ENCODE data around the gene ZNF728.
A peak's percentile ranks its signal among the peaks of the same experiment; 100 is the strongest.
"Not testable (repeated sequence)": the region's sequence is repeated elsewhere in the genome, so short reads cannot be mapped to it uniquely, and the experiment has no call there.

The ZNF728 gene

GRCh38 chr19:23002690-23003422 lies at the start of gene ZNF728:
TSS of gene ZNF728 (minus strand) at chr19:23003176. CDS start at chr19:23003030, 146 bp downstream.
- no peak within 1 kb of the TSS for H2AFZ ChIP-seq (ENCODE audit: low read length, unreplicated experiment)
- H3K4me1 ChIP-seq (ENCODE audit: control insufficient read depth, insufficient read depth, low read length, unreplicated experiment): no peaks in the 10 kb centered on the region
- no peak within 1 kb of the TSS for H3K27ac ChIP-seq (ENCODE audit: low read depth, low read length)
- no peaks in the 10 kb centered on the region for H3K27me3 ChIP-seq (ENCODE audit: insufficient read depth, low read length)
- no peaks in the 10 kb centered on the region for H3K79me2 ChIP-seq (ENCODE audit: control insufficient read depth, insufficient read depth, low read length, unreplicated experiment)
- no peaks in the 10 kb centered on the region for H3K36me3 ChIP-seq (ENCODE audit: insufficient read depth, low read length)
- H3K4me3 ChIP-seq (ENCODE audit: low read depth, low read length): peak within 1 kb of the TSS; percentile 51; the same call in 1 of the 2 replicates

- Histone ChIP-seq H3K27ac (ENCODE audit: low read depth, low read length) (no peak overlapping the region), H3K4me1 (ENCODE audit: control insufficient read depth, insufficient read depth, low read length, unreplicated experiment) (no peaks in the 10 kb centered on the region), H3K79me2 (ENCODE audit: control insufficient read depth, insufficient read depth, low read length, unreplicated experiment) (no peaks in the 10 kb centered on the region), H3K27me3 (ENCODE audit: insufficient read depth, low read length) (no peaks in the 10 kb centered on the region), H3K36me3 (ENCODE audit: insufficient read depth, low read length) (no peaks in the 10 kb centered on the region), H2AFZ (ENCODE audit: low read length, unreplicated experiment) (no peak overlapping the region), H3K4me3 (ENCODE audit: low read depth, low read length) (no peak overlapping the region)
Observed at GRCh38 chr19:23052349-23052748, 49.4 kb upstream of the ZNF728 start.

- Histone ChIP-seq H3K36me3 (ENCODE audit: insufficient read depth, low read length) (no peaks in the 10 kb centered on the region), H3K27ac (ENCODE audit: low read depth, low read length) (no peak overlapping the region), H3K4me1 (ENCODE audit: control insufficient read depth, insufficient read depth, low read length, unreplicated experiment) (no peaks in the 10 kb centered on the region), H3K4me3 (ENCODE audit: low read depth, low read length) (no peak overlapping the region), H3K27me3 (ENCODE audit: insufficient read depth, low read length) (no peaks in the 10 kb centered on the region), H3K79me2 (ENCODE audit: control insufficient read depth, insufficient read depth, low read length, unreplicated experiment) (no peaks in the 10 kb centered on the region), H2AFZ (ENCODE audit: low read length, unreplicated experiment) (no peak overlapping the region)
Observed at GRCh38 chr19:23049256-23049655, 46.3 kb upstream of the ZNF728 start.

GRCh38 chr19:23046743-23047142 lies 43.8 kb upstream of the ZNF728 start:
- no peaks in the 10 kb centered on the region for H3K4me1 ChIP-seq (ENCODE audit: control insufficient read depth, insufficient read depth, low read length, unreplicated experiment)
- H3K4me3 ChIP-seq (ENCODE audit: low read depth, low read length): no peak overlapping the region
- H3K79me2 ChIP-seq (ENCODE audit: control insufficient read depth, insufficient read depth, low read length, unreplicated experiment): no peaks in the 10 kb centered on the region
- H3K36me3 ChIP-seq (ENCODE audit: insufficient read depth, low read length): no peaks in the 10 kb centered on the region
- no peak overlapping the region for H2AFZ ChIP-seq (ENCODE audit: low read length, unreplicated experiment)
- H3K27ac ChIP-seq (ENCODE audit: low read depth, low read length): no peak overlapping the region
- no peaks in the 10 kb centered on the region for H3K27me3 ChIP-seq (ENCODE audit: insufficient read depth, low read length)

- no peak overlapping the region for H3K4me3 ChIP-seq (ENCODE audit: low read depth, low read length)
- H3K79me2 ChIP-seq (ENCODE audit: control insufficient read depth, insufficient read depth, low read length, unreplicated experiment): no peaks in the 10 kb centered on the region
- H2AFZ ChIP-seq (ENCODE audit: low read length, unreplicated experiment): no peak overlapping the region
- H3K27me3 ChIP-seq (ENCODE audit: insufficient read depth, low read length): no peaks in the 10 kb centered on the region
- no peak overlapping the region for H3K27ac ChIP-seq (ENCODE audit: low read depth, low read length)
- no peaks in the 10 kb centered on the region for H3K36me3 ChIP-seq (ENCODE audit: insufficient read depth, low read length)
- no peaks in the 10 kb centered on the region for H3K4me1 ChIP-seq (ENCODE audit: control insufficient read depth, insufficient read depth, low read length, unreplicated experiment)
Observed at GRCh38 chr19:23033721-23034120, 30.7 kb upstream of the ZNF728 start.

- Histone ChIP-seq H3K4me3 (ENCODE audit: low read depth, low read length) (no peak overlapping the region), H3K4me1 (ENCODE audit: control insufficient read depth, insufficient read depth, low read length, unreplicated experiment) (no peaks in the 10 kb centered on the region), H3K79me2 (ENCODE audit: control insufficient read depth, insufficient read depth, low read length, unreplicated experiment) (no peaks in the 10 kb centered on the region), H3K36me3 (ENCODE audit: insufficient read depth, low read length) (no peaks in the 10 kb centered on the region), H3K27ac (ENCODE audit: low read depth, low read length) (no peak overlapping the region), H3K27me3 (ENCODE audit: insufficient read depth, low read length) (no peaks in the 10 kb centered on the region), H2AFZ (ENCODE audit: low read length, unreplicated experiment) (no peak overlapping the region)
Observed at GRCh38 chr19:23015660-23016059, 12.7 kb upstream of the ZNF728 start.

- not testable (repeated sequence) for H3K36me3 ChIP-seq (ENCODE audit: insufficient read depth, low read length); H3K27ac ChIP-seq (ENCODE audit: low read depth, low read length)
Observed at GRCh38 chr19:22994957-22995356, 8.0 kb downstream of the ZNF728 start.

GRCh38 chr19:22976248-22976647 lies 26.7 kb downstream of the ZNF728 start:
- H3K4me3 ChIP-seq (ENCODE audit: low read depth, low read length): no peak overlapping the region
- H3K36me3 ChIP-seq (ENCODE audit: insufficient read depth, low read length): no peaks in the 10 kb centered on the region
- H3K4me1 ChIP-seq (ENCODE audit: control insufficient read depth, insufficient read depth, low read length, unreplicated experiment): no peaks in the 10 kb centered on the region
- H2AFZ ChIP-seq (ENCODE audit: low read length, unreplicated experiment): no peak overlapping the region
- H3K27ac ChIP-seq (ENCODE audit: low read depth, low read length): no peak overlapping the region
- no peaks in the 10 kb centered on the region for H3K79me2 ChIP-seq (ENCODE audit: control insufficient read depth, insufficient read depth, low read length, unreplicated experiment)
- H3K27me3 ChIP-seq (ENCODE audit: insufficient read depth, low read length): no peaks in the 10 kb centered on the region

More at GRCh38 chr19:22994957-22995356, 8.0 kb downstream of the ZNF728 start:
- not testable (repeated sequence) for H3K4me3 ChIP-seq (ENCODE audit: low read depth, low read length); H3K27me3 ChIP-seq (ENCODE audit: insufficient read depth, low read length); H3K4me1 ChIP-seq (ENCODE audit: control insufficient read depth, insufficient read depth, low read length, unreplicated experiment); H2AFZ ChIP-seq (ENCODE audit: low read length, unreplicated experiment); H3K79me2 ChIP-seq (ENCODE audit: control insufficient read depth, insufficient read depth, low read length, unreplicated experiment)

GRCh38 chr19:22975546-22976136 lies 27.3 kb downstream of the ZNF728 start:
- H3K27me3 ChIP-seq (ENCODE audit: insufficient read depth, low read length); H2AFZ ChIP-seq (ENCODE audit: low read length, unreplicated experiment); H3K4me3 ChIP-seq (ENCODE audit: low read depth, low read length); H3K36me3 ChIP-seq (ENCODE audit: insufficient read depth, low read length); H3K79me2 ChIP-seq (ENCODE audit: control insufficient read depth, insufficient read depth, low read length, unreplicated experiment); H3K4me1 ChIP-seq (ENCODE audit: control insufficient read depth, insufficient read depth, low read length, unreplicated experiment); H3K27ac ChIP-seq (ENCODE audit: low read depth, low read length): not testable (repeated sequence)

- Histone ChIP-seq H3K36me3 (ENCODE audit: insufficient read depth, low read length) (no peaks in the 10 kb centered on the region), H3K79me2 (ENCODE audit: control insufficient read depth, insufficient read depth, low read length, unreplicated experiment) (no peaks in the 10 kb centered on the region), H2AFZ (ENCODE audit: low read length, unreplicated experiment) (no peak overlapping the region), H3K27me3 (ENCODE audit: insufficient read depth, low read length) (no peaks in the 10 kb centered on the region), H3K4me3 (ENCODE audit: low read depth, low read length) (no peak overlapping the region), H3K27ac (ENCODE audit: low read depth, low read length) (no peak overlapping the region), H3K4me1 (ENCODE audit: control insufficient read depth, insufficient read depth, low read length, unreplicated experiment) (no peaks in the 10 kb centered on the region)
Observed at GRCh38 chr19:22945560-22945959, 57.4 kb downstream of the ZNF728 start.

GRCh38 chr19:22935151-22935550 lies 67.8 kb downstream of the ZNF728 start:
- H3K4me1 ChIP-seq (ENCODE audit: control insufficient read depth, insufficient read depth, low read length, unreplicated experiment): no peaks in the 10 kb centered on the region
- H3K79me2 ChIP-seq (ENCODE audit: control insufficient read depth, insufficient read depth, low read length, unreplicated experiment): no peaks in the 10 kb centered on the region
- H3K36me3 ChIP-seq (ENCODE audit: insufficient read depth, low read length): no peaks in the 10 kb centered on the region
- no peak overlapping the region for H3K27ac ChIP-seq (ENCODE audit: low read depth, low read length)
- H3K27me3 ChIP-seq (ENCODE audit: insufficient read depth, low read length): no peaks in the 10 kb centered on the region
- H2AFZ ChIP-seq (ENCODE audit: low read length, unreplicated experiment): no peak overlapping the region
- H3K4me3 ChIP-seq (ENCODE audit: low read depth, low read length): no peak overlapping the region
